ENCODE data around the gene TENM3. TPM values are rescaled to one million over a fixed set of nuclear protein-coding genes. Genes with fewer than 3 reads are reported as not detected.

The TENM3 gene
- polyA plus RNA-seq, 6 donors from 2014 or later = not detected

GRCh38 chr4:182426901-182427300 is 183.7 kb downstream of the TENM3 start:
- ATAC-seq (ENCODE audit: low read depth in 2 of 2) (no peak), DNase-seq (no peak)
- Mint-ChIP-seq H3K27ac (no peak overlapping the region), H3K27me3 (no peaks in the 10 kb centered on the region), H3K4me3 (no peak overlapping the region), H3K4me1 (no peaks in the 10 kb centered on the region), H3K9me3 (no peaks in the 10 kb centered on the region), H3K36me3 (no peaks in the 10 kb centered on the region)

DNA sequence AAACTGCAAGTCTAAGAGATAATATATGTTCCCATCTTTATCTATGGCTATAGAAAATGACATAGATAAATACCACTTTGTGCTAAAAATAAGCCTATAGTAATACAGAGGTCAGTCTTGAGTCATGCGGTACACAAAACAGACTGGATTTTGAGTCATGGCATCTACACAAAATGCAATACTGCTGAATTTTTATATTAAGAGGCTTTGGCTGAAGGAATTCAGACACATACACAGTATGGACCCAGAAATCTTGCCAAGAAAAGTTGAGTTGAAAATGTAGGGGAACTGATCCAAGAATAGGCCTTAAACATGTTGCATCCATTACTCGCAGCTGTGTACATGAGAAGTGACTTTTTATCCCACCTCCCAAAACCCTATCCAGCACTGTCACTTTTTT is 184.4 kb downstream of the TENM3 start:
- ATAC-seq (ENCODE audit: low read depth in 2 of 2) = no peak
- Mint-ChIP-seq H3K9me3 (peaks cover 0 to 2% (median 0%) of the 10 kb centered on the region in 7 donors), H3K27ac (no peak overlapping the region), H3K36me3 (no peaks in the 10 kb centered on the region), H3K4me1 (no peaks in the 10 kb centered on the region), H3K27me3 (peaks cover 0 to 4% (median 3%) of the 10 kb centered on the region in 3 donors), H3K4me3 (no peak overlapping the region)
- no peak for DNase-seq

GRCh38 chr4:182429896-182430295 is 186.7 kb downstream of the TENM3 start:
- Mint-ChIP-seq H3K36me3 (no peaks in the 10 kb centered on the region), H3K27me3 (peaks cover 4 to 8% (median 5%) of the 10 kb centered on the region in 3 donors), H3K4me3 (no peak overlapping the region), H3K4me1 (no peaks in the 10 kb centered on the region), H3K27ac (no peak overlapping the region), H3K9me3 (peaks cover 0 to 5% (median 0%) of the 10 kb centered on the region in 7 donors)
- DNase-seq (no peak), ATAC-seq (ENCODE audit: low read depth in 2 of 2) (no peak)

DNA sequence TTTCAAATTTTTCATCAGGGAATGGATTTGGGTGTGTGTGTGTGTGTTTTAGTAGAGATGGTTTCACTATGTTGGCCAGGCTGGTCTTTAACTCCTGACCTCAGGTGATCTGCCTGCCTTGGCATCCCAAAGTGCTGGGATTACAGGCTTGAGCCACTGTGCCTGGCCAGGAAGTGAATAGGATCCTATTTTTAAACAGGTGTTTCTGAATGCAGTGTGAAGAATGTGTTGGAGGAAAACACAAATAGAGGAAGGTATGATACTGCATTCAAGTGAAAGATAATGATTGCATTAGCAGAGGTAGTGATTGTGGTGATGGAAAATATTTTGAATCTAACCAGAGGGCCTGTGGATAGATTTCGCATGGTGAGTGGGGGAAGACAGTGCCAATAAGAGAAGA is 189.6 kb downstream of the TENM3 start:
- Mint-ChIP-seq H3K27me3 (peaks cover 4 to 15% (median 8%) of the 10 kb centered on the region in 3 donors), H3K4me3 (no peak overlapping the region), H3K36me3 (no peaks in the 10 kb centered on the region), H3K4me1 (no peaks in the 10 kb centered on the region), H3K27ac (no peak overlapping the region), H3K9me3 (peaks cover 0 to 10% (median 0%) of the 10 kb centered on the region in 7 donors)
- DNase-seq (no peak), ATAC-seq (ENCODE audit: low read depth in 2 of 2) (no peak)

DNA sequence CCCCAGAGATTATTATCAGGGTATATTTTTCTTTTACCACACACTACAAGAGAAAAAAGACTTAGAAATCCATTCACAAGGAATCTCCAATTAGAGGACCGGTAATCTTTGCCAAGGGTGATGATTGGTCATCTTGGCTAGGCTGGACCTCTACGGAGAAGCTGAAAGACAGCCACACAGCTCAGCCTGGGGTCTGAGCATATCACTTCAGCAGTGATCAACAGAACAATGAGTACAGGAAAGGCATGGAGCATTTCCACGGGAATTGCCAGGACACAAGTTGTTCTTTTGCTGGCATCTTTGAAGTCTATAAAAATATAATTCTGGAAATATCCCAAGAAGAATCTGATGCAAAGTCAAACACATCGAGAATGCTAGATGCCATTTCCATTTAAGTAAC is 191.5 kb downstream of the TENM3 start:
- Mint-ChIP-seq H3K4me3 (no peak overlapping the region), H3K27ac (no peak overlapping the region), H3K27me3 (peaks cover 6 to 21% (median 8%) of the 10 kb centered on the region in 3 donors)

DNA sequence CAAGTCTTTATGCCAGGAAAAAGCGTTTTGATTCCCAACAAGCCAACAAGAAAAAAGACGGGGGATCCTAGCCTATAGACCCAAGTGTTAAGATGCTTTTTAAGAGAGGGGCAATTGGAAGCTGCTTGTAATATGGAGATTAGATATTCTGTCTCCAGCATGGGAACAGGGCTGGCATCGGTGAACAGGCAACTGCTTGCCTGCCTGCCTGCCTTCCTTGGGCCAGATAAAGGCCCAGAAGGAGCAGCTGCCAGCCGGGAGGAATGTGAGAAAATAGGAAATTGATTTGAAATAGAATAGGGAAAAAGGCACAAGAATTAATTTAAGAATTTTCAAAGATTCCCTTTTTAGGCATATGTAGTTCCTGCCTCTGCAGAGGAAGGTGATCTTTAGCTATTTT is 192.2 kb downstream of the TENM3 start:
- Mint-ChIP-seq H3K27ac (no peak overlapping the region), H3K9me3 (peaks cover 0 to 10% (median 0%) of the 10 kb centered on the region in 7 donors), H3K4me3 (peak overlapping the region in 1 of 8 donors; percentile 38), H3K4me1 (no peaks in the 10 kb centered on the region), H3K36me3 (no peaks in the 10 kb centered on the region), H3K27me3 (peaks cover 8 to 23% (median 9%) of the 10 kb centered on the region in 3 donors)
- DNase-seq (no peak), ATAC-seq (ENCODE audit: low read depth in 2 of 2) (no peak)

More for the DNA sequence above, 191.5 kb downstream of the TENM3 start:
- ATAC-seq (ENCODE audit: low read depth in 2 of 2) = no peak
- H3K4me1 Mint-ChIP-seq = no peaks in the 10 kb centered on the region
- no peaks in the 10 kb centered on the region for H3K36me3 Mint-ChIP-seq
- H3K9me3 Mint-ChIP-seq = peaks cover 0 to 10% (median 0%) of the 10 kb centered on the region in 7 donors
- DNase-seq = no peak

DNA sequence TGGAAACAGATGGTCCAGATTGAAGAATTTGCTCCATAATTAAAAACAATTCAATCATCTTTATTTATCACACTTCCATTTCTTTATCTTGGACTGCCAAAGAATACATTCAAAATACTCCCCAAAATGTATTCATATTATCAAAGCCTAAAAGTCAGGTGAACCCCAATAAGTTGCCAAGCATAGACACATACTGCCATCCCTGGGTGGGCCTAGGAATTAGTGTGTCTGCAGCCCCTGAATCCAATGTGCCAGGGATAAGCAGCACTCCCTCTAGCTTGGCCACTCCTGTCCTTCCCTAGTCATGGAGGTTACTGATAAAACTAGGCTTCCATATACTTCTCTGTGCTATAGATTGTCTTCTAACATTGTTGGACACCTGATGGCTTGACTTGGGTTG is 199.9 kb downstream of the TENM3 start:
- no peak for ATAC-seq (ENCODE audit: low read depth in 2 of 2)
- Mint-ChIP-seq H3K9me3 (peaks cover 0 to 10% (median 2%) of the 10 kb centered on the region in 7 donors), H3K4me1 (peaks cover 0 to 6% (median 3%) of the 10 kb centered on the region in 3 donors), H3K27me3 (peaks cover 34 to 49% (median 35%) of the 10 kb centered on the region in 3 donors), H3K4me3 (no peak overlapping the region), H3K36me3 (peaks cover 0 to 9% of the 10 kb centered on the region in 2 donors), H3K27ac (no peak overlapping the region)
- no peak for DNase-seq

DNA sequence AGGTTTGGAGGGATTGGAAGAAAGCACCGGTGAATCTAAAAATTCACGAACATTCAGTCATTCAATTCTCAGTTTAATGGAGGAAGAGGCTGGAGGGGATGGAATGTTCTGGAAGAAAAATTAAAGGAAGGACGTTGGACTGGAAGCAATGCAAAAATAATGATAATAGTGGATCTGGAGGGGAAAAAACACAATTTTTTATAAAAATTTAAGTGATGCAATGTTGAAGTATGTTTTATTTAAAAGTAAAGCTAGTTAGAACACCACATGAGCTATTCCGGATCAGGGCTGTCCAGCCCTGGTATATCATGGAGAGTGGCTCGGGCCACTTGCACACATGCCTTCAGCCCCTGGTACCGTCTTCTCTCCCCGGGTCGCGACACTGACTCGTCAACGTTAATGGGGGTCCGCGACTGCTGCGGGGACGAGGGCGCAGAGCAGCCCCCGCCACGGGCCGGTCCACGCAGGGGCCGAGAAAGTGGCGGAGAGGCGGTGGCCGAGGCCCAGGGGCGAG is 204.6 kb downstream of the TENM3 start:
- no peak for DNase-seq
- peak overlapping the region in 1 of 6 donors; percentile 22 for H3K27ac Mint-ChIP-seq
- H3K9me3 Mint-ChIP-seq = peaks cover 0 to 10% (median under 1%) of the 10 kb centered on the region in 7 donors
- H3K36me3 Mint-ChIP-seq = peaks cover 0 to 9% of the 10 kb centered on the region in 2 donors
- peaks cover 3 to 25% (median 11%) of the 10 kb centered on the region in 3 donors for H3K4me1 Mint-ChIP-seq
- peak overlapping the region; percentile 31 to 88 (median 71) for H3K4me3 Mint-ChIP-seq
- peaks cover 49 to 78% (median 57%) of the 10 kb centered on the region in 3 donors for H3K27me3 Mint-ChIP-seq
- no peak for ATAC-seq (ENCODE audit: low read depth in 2 of 2)

- Mint-ChIP-seq H3K4me3 (peak overlapping the region; percentile 60 to 88 (median 73)), H3K27me3 (peaks cover 49 to 74% (median 52%) of the 10 kb centered on the region in 3 donors), H3K4me1 (peaks cover 3 to 25% (median 11%) of the 10 kb centered on the region in 3 donors), H3K27ac (no peak overlapping the region), H3K9me3 (peaks cover 0 to 10% (median 0%) of the 10 kb centered on the region in 7 donors), H3K36me3 (peaks cover 0 to 9% of the 10 kb centered on the region in 2 donors)
- DNase-seq (peak; percentile 9), ATAC-seq (ENCODE audit: low read depth in 2 of 2) (peak; percentile 77 to 81)
These were observed 205.3 kb downstream of the TENM3 start for GRCh38 chr4:182448281-182449151.

- Mint-ChIP-seq H3K4me1 (peaks cover 3 to 25% (median 11%) of the 10 kb centered on the region in 3 donors), H3K9me3 (peaks cover 0 to 10% (median 0%) of the 10 kb centered on the region in 7 donors), H3K27ac (peak overlapping the region in 2 of 6 donors; percentile 57 to 61), H3K4me3 (peak overlapping the region; percentile 58 to 88 (median 80)), H3K27me3 (peaks cover 48 to 71% (median 49%) of the 10 kb centered on the region in 3 donors), H3K36me3 (peaks cover 0 to 9% of the 10 kb centered on the region in 2 donors)
- no peak for ATAC-seq (ENCODE audit: low read depth in 2 of 2)
- no peak for DNase-seq
These were observed 206.2 kb downstream of the TENM3 start for GRCh38 chr4:182449186-182449929.

GRCh38 chr4:182449930-182450439 is 206.8 kb downstream of the TENM3 start:
- H3K27me3 Mint-ChIP-seq = peaks cover 49 to 71% (median 49%) of the 10 kb centered on the region in 3 donors
- H3K27ac Mint-ChIP-seq = peak overlapping the region in 1 of 6 donors; percentile 27
- H3K36me3 Mint-ChIP-seq = peaks cover 0 to 9% of the 10 kb centered on the region in 2 donors
- no peak for DNase-seq
- peak overlapping the region in 6 of 8 donors; percentile 6 to 88 (median 74) for H3K4me3 Mint-ChIP-seq
- no peak for ATAC-seq (ENCODE audit: low read depth in 2 of 2)
- H3K4me1 Mint-ChIP-seq = peaks cover 3 to 25% (median 11%) of the 10 kb centered on the region in 3 donors
- peaks cover 0 to 10% (median 0%) of the 10 kb centered on the region in 7 donors for H3K9me3 Mint-ChIP-seq

- H3K27me3 Mint-ChIP-seq = peaks cover 42 to 71% (median 59%) of the 10 kb centered on the region in 3 donors
- ATAC-seq (ENCODE audit: low read depth in 2 of 2) (no peak), DNase-seq (no peak)
- H3K9me3 Mint-ChIP-seq = peaks cover 0 to 10% (median 0%) of the 10 kb centered on the region in 7 donors
- H3K36me3 Mint-ChIP-seq = peaks cover 0 to 9% of the 10 kb centered on the region in 2 donors
- peaks cover 3 to 25% (median 11%) of the 10 kb centered on the region in 3 donors for H3K4me1 Mint-ChIP-seq
- no peak overlapping the region for H3K27ac Mint-ChIP-seq
- H3K4me3 Mint-ChIP-seq = no peak overlapping the region
These were observed 208.2 kb downstream of the TENM3 start for GRCh38 chr4:182451441-182451840.

GRCh38 chr4:182453830-182454229 is 210.6 kb downstream of the TENM3 start:
- Mint-ChIP-seq H3K4me1 (peaks cover 0 to 13% (median 8%) of the 10 kb centered on the region in 3 donors), H3K4me3 (no peak overlapping the region), H3K9me3 (no peaks in the 10 kb centered on the region), H3K27me3 (peaks cover 37 to 54% (median 37%) of the 10 kb centered on the region in 3 donors), H3K36me3 (no peaks in the 10 kb centered on the region), H3K27ac (no peak overlapping the region)
- ATAC-seq (ENCODE audit: low read depth in 2 of 2) = no peak
- no peak for DNase-seq
